ENCODE results near the gene MVB12B. TPM values are rescaled to one million over a fixed set of nuclear protein-coding genes. Genes with fewer than 3 reads are reported as not detected.

Gene MVB12B
- total and polyA plus RNA-seq, 4 experiments from 2014 or later = 0.30 to 6.5 (median 4.9) TPM

- no peaks in the 10 kb centered on the region for H3K27me3 ChIP-seq (ENCODE audit: insufficient read depth, low read length)
- H3K27me3 Mint-ChIP-seq = no peaks in the 10 kb centered on the region
Observed at GRCh38 chr9:126485662-126486061, 159.0 kb downstream of the MVB12B start.

DNA sequence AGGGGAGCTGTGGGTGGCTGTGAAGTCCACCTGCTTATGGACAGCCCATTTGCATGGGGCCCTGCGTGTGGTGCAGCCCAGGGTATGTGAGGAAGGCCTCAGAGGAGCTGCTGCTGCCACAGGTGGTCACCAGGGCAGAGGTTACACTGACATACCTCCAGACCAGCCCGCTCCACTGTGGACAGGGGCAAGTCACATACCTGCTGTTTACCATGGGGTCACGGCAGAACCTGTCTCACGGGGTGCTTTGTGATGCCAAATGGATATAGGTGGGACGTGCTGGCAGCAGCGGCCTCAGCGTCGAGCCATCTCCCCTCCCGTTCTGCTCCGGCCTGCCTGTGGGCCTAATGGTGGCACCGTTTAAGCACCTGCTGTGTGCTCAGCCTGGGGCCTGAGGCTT, 159.6 kb downstream of the MVB12B start:
- H3K4me3 ChIP-seq (ENCODE audit: low read length in 2 of 2) = no peak overlapping the region
- H3K9me3 Mint-ChIP-seq = no peaks in the 10 kb centered on the region
- H3K27ac Mint-ChIP-seq = peak overlapping the region in 3 of 7 donors; percentile 7 to 72 (median 22)
- CTCF ChIA-PET (ENCODE audit: partially characterized antibody) = interaction anchor here (1.3 kb wide), 1 partner anchor 13 kb away, joined by 3 read pairs; no protein-coding TSS in a partner anchor
- no peak overlapping the region for H3K4me3 Mint-ChIP-seq
- peaks cover 0 to 2% of the 10 kb centered on the region in 2 donors for H3K36me3 Mint-ChIP-seq
- H3K9me3 ChIP-seq (ENCODE audit: control insufficient read depth in 1 of 2, low read length in 2 of 2) = no peaks in the 10 kb centered on the region
- no peaks in the 10 kb centered on the region for H3K36me3 ChIP-seq (ENCODE audit: insufficient read depth, low read length)
- no peaks in the 10 kb centered on the region for H3K27me3 ChIP-seq (ENCODE audit: insufficient read depth, low read length)
- no peak overlapping the region for H3K27ac ChIP-seq (ENCODE audit: low read depth, low read length)
- H3K4me1 Mint-ChIP-seq = peaks cover 5 to 25% (median 17%) of the 10 kb centered on the region in 4 donors
- DNase-seq = no peak
- H3K27me3 Mint-ChIP-seq = peaks cover 0 to 1% of the 10 kb centered on the region in 2 donors
- POLR2A ChIA-PET (ENCODE audit: partially characterized antibody) = no interaction called here
- peaks cover 24% of the 10 kb centered on the region for H3K4me1 ChIP-seq (ENCODE audit: insufficient read depth, low read length)
- intact Hi-C loops (cut with micrococcal nuclease) = no loop called here

More at GRCh38 chr9:126485662-126486061, 159.0 kb downstream of the MVB12B start:
- Mint-ChIP-seq H3K27ac (peak overlapping the region in 1 of 7 donors; percentile 12), H3K36me3 (peaks cover 0 to 2% of the 10 kb centered on the region in 2 donors), H3K4me1 (peaks cover 5 to 23% (median 16%) of the 10 kb centered on the region in 4 donors), H3K9me3 (no peaks in the 10 kb centered on the region), H3K4me3 (no peak overlapping the region)
- Histone ChIP-seq H3K27ac (ENCODE audit: low read depth, low read length) (no peak overlapping the region), H3K4me1 (ENCODE audit: insufficient read depth, low read length) (peaks cover 18% of the 10 kb centered on the region), H3K36me3 (ENCODE audit: insufficient read depth, low read length) (no peaks in the 10 kb centered on the region), H3K4me3 (ENCODE audit: low read length in 2 of 2) (no peak overlapping the region), H3K9me3 (ENCODE audit: control insufficient read depth in 1 of 2, low read length in 2 of 2) (no peaks in the 10 kb centered on the region)
- no peak for DNase-seq
- ChIA-PET CTCF (ENCODE audit: partially characterized antibody) (no interaction called here), POLR2A (ENCODE audit: partially characterized antibody) (no interaction called here)
- intact Hi-C loops (cut with micrococcal nuclease) = no loop called here

DNA sequence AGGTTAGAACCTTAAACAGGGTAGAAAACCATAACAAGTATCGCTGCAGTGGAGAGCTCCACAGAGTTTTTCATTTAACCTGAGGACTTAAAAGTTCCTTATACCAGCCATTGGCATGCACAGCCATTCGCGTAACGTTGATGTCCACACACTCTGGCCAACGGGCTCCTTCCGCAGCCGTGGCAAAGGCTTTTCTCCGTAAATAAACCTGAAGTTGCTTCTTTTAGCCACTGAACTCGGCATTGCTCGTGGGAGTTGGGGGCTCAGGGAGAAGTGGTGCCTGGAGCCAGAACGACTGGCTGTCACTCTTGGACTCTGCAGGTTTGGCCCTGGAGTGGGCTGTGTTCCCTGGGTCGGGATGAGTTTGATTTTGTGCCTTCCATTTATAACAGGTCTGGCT, 161.2 kb downstream of the MVB12B start:
- peak overlapping the region in 1 of 7 donors; percentile 41 for H3K27ac Mint-ChIP-seq
- POLR2A ChIA-PET (ENCODE audit: partially characterized antibody) = interaction anchor here (1.0 kb wide), 1 partner anchor 17 kb away, joined by 3 read pairs; no protein-coding TSS in a partner anchor
- H3K27ac ChIP-seq (ENCODE audit: low read depth, low read length) = no peak overlapping the region

DNA sequence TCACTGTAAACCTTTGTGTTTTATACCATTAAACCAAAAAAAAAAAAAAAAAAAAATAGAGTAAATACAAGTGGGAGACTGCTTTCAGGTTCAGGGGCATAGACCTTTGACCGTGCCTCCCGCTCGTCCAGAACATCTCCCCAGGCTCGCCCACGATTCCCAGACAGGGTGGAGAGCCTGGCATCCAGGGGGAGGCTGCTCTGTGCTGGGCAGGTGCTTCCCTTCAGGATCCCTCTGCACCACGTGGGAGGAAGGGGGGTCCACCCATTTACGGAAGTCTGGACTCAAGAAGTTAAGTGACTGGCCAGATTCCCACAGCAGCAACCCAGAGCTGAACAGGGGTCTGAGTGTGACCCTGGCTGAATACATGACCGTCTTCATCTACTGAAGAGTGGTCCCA, 161.7 kb downstream of the MVB12B start:
- peaks cover 23% of the 10 kb centered on the region for H3K4me1 ChIP-seq (ENCODE audit: insufficient read depth, low read length)
- Mint-ChIP-seq H3K27ac (no peak overlapping the region), H3K27me3 (peaks cover 0 to 2% of the 10 kb centered on the region in 2 donors), H3K36me3 (peaks cover 0 to 2% of the 10 kb centered on the region in 2 donors), H3K4me3 (no peak overlapping the region), H3K9me3 (no peaks in the 10 kb centered on the region), H3K4me1 (peaks cover 5 to 25% (median 17%) of the 10 kb centered on the region in 4 donors)
- H3K9me3 ChIP-seq (ENCODE audit: control insufficient read depth in 1 of 2, low read length in 2 of 2) = no peaks in the 10 kb centered on the region
- H3K4me3 ChIP-seq (ENCODE audit: low read length in 2 of 2) = no peak overlapping the region
- ChIA-PET CTCF (ENCODE audit: partially characterized antibody) (interaction anchor here (0.9 to 6.9 kb wide), 4 partner anchors 17 to 185 kb away, joined by 3 to 109 read pairs (median 76); no protein-coding TSS in a partner anchor), POLR2A (ENCODE audit: partially characterized antibody) (interaction anchor here (1.0 kb wide), 1 partner anchor 18 kb away, joined by 3 read pairs; no protein-coding TSS in a partner anchor)
- H3K36me3 ChIP-seq (ENCODE audit: insufficient read depth, low read length) = no peaks in the 10 kb centered on the region
- intact Hi-C loops (cut with micrococcal nuclease) = no loop called here
- no peaks in the 10 kb centered on the region for H3K27me3 ChIP-seq (ENCODE audit: insufficient read depth, low read length)
- DNase-seq = no peak
- no peak overlapping the region for H3K27ac ChIP-seq (ENCODE audit: low read depth, low read length)

More for the DNA sequence above, 161.2 kb downstream of the MVB12B start:
- Histone ChIP-seq H3K4me1 (ENCODE audit: insufficient read depth, low read length) (peaks cover 24% of the 10 kb centered on the region), H3K27me3 (ENCODE audit: insufficient read depth, low read length) (no peaks in the 10 kb centered on the region), H3K9me3 (ENCODE audit: control insufficient read depth in 1 of 2, low read length in 2 of 2) (no peaks in the 10 kb centered on the region), H3K4me3 (ENCODE audit: low read length in 2 of 2) (no peak overlapping the region), H3K36me3 (ENCODE audit: insufficient read depth, low read length) (no peaks in the 10 kb centered on the region)
- intact Hi-C loops (cut with micrococcal nuclease) = no loop called here
- CTCF ChIA-PET (ENCODE audit: partially characterized antibody) = interaction anchor here (6.9 kb wide), 1 partner anchor 90 kb away, joined by 80 read pairs; no protein-coding TSS in a partner anchor
- Mint-ChIP-seq H3K4me1 (peaks cover 5 to 26% (median 17%) of the 10 kb centered on the region in 4 donors), H3K27me3 (peaks cover 0 to 2% of the 10 kb centered on the region in 2 donors), H3K4me3 (no peak overlapping the region), H3K9me3 (no peaks in the 10 kb centered on the region), H3K36me3 (peaks cover 0 to 2% of the 10 kb centered on the region in 2 donors)
- no peak for DNase-seq

DNA sequence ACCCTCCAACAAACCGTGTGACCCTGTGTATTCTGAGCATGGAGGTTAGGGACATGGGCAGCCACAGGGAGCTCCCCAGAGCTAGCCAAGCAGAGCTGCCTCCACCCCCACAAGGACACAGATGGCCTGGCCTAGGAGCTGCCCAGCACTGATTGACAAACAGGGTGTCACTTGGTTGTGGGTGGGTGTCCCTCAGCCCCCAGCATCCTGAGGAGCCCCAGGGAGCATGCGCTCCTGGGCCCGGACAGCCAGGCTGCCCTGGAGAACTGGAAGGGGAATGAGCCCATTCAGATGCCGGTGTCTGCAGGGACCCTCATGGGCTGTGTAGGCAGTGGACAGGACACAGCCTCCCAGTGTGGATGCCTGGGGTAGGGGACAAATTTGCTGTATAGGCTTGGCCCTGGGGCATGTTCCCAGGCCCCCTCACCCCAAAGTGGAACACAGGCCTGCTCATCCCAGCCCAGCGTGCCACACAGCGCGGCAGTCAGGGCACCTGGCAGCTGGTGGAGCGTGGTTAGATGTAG, 162.3 kb downstream of the MVB12B start:
- CTCF ChIA-PET (ENCODE audit: partially characterized antibody) = interaction anchor here (0.7 to 6.9 kb wide), 7 partner anchors 10 to 931 kb away, joined by 3 to 109 read pairs (median 18); partner anchors contain the start of gene MVB12B

DNA sequence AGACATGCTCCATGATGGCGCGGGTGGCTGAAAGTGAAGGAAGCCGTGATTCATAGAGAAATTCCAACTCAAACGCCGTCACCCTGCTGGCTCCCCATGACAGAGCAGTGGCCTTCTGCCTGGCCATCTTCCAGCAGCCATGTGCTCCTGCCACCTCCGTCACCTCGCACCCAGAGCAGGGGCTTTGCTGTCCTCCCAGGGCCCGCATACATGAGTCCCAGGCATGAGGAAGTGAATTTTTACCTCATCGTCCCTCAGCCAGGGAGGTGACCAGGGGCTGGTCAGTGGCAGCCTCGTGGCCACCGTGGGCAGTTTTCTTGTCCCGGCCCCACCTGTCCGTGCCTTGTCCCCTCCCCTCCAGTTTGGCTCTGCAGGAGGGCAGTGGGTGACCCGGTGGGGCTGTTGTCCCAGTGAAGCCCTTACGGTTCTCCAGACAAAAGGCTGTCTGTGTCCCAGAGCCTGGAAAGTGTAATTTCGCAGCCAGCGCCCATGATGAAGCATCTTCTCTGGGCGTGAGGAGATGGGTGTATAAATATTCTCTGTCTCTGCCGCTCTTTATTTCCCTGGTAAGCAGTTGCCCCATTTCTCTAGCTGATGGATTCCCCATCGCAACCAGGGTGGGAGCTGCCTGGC, 163.1 kb downstream of the MVB12B start:
- H3K4me3 Mint-ChIP-seq = peak overlapping the region in 3 of 8 donors; percentile 40 to 69 (median 47)
- Histone ChIP-seq H3K4me3 (ENCODE audit: low read length in 2 of 2) (no peak overlapping the region), H3K27ac (ENCODE audit: low read depth, low read length) (no peak overlapping the region), H3K9me3 (ENCODE audit: control insufficient read depth in 1 of 2, low read length in 2 of 2) (no peaks in the 10 kb centered on the region), H3K36me3 (ENCODE audit: insufficient read depth, low read length) (no peaks in the 10 kb centered on the region), H3K27me3 (ENCODE audit: insufficient read depth, low read length) (no peaks in the 10 kb centered on the region), H3K4me1 (ENCODE audit: insufficient read depth, low read length) (peaks cover 13% of the 10 kb centered on the region)
- POLR2A ChIA-PET (ENCODE audit: partially characterized antibody) = interaction anchor here (0.9 to 2.6 kb wide), 2 partner anchors 19 to 169 kb away, joined by 5 to 17 read pairs; no protein-coding TSS in a partner anchor
- intact Hi-C loops (cut with micrococcal nuclease) = loop anchor here (2.0 to 5.0 kb wide), 3 partner anchors 77 to 343 kb away; no protein-coding TSS in a partner anchor
- DNase-seq = no peak
- CTCF ChIA-PET (ENCODE audit: partially characterized antibody) = interaction anchor here (0.6 to 6.9 kb wide), 12 partner anchors 10 to 1082 kb away, joined by 3 to 109 read pairs (median 20); partner anchors contain the start of gene MVB12B
- H3K27me3 Mint-ChIP-seq = peaks cover 0 to 2% of the 10 kb centered on the region in 2 donors
- peak overlapping the region in 1 of 7 donors; percentile 65 for H3K27ac Mint-ChIP-seq
- peaks cover 0 to 15% (median 10%) of the 10 kb centered on the region in 4 donors for H3K4me1 Mint-ChIP-seq
- no peaks in the 10 kb centered on the region for H3K36me3 Mint-ChIP-seq
- H3K9me3 Mint-ChIP-seq = no peaks in the 10 kb centered on the region

More for the DNA sequence above, 162.3 kb downstream of the MVB12B start:
- no peak for DNase-seq
- Histone ChIP-seq H3K9me3 (ENCODE audit: control insufficient read depth in 1 of 2, low read length in 2 of 2) (no peaks in the 10 kb centered on the region), H3K27me3 (ENCODE audit: insufficient read depth, low read length) (no peaks in the 10 kb centered on the region), H3K4me1 (ENCODE audit: insufficient read depth, low read length) (peaks cover 17% of the 10 kb centered on the region), H3K4me3 (ENCODE audit: low read length in 2 of 2) (no peak overlapping the region), H3K27ac (ENCODE audit: low read depth, low read length) (no peak overlapping the region), H3K36me3 (ENCODE audit: insufficient read depth, low read length) (no peaks in the 10 kb centered on the region)
- no peaks in the 10 kb centered on the region for H3K36me3 Mint-ChIP-seq
- intact Hi-C loops (cut with micrococcal nuclease) = no loop called here
- peaks cover 2 to 18% (median 12%) of the 10 kb centered on the region in 4 donors for H3K4me1 Mint-ChIP-seq
- H3K4me3 Mint-ChIP-seq = no peak overlapping the region
- no peaks in the 10 kb centered on the region for H3K9me3 Mint-ChIP-seq
- no peak overlapping the region for H3K27ac Mint-ChIP-seq
- POLR2A ChIA-PET (ENCODE audit: partially characterized antibody) = interaction anchor here (1.0 kb wide), 1 partner anchor 18 kb away, joined by 3 read pairs; no protein-coding TSS in a partner anchor
- H3K27me3 Mint-ChIP-seq = peaks cover 0 to 2% of the 10 kb centered on the region in 2 donors
